ENCODE results near the gene TNNI3K. TPM values are rescaled to one million over a fixed set of nuclear protein-coding genes. Genes with fewer than 3 reads are reported as not detected.

TNNI3K gene
- total and polyA plus RNA-seq, 2 of the 8 experiments (the other 6 are each of a cell fraction or from before 2014, with no cell fraction given): 0.41 to 0.48 TPM

- Histone ChIP-seq H3K23ac (ENCODE audit: insufficient read length) (no peak overlapping the region), H2BK15ac (ENCODE audit: low read length) (no peak overlapping the region), H4K20me1 (replicated peaks in 1 of 2; ENCODE audit: control insufficient read depth in 1 of 2, insufficient read depth in 2 of 2, low read length in 2 of 2) (no peaks in the 10 kb centered on the region), H4K91ac (replicated peaks; ENCODE audit: insufficient read length, low read length) (no peak overlapping the region), H3K27ac (ENCODE audit: low read depth, low read length) (no peak overlapping the region), H3K79me2 (ENCODE audit: control insufficient read depth in 1 of 2, insufficient read depth in 2 of 2, low read length in 2 of 2) (no peaks in the 10 kb centered on the region), H3K23me2 (ENCODE audit: low read depth, low read length) (no peaks in the 10 kb centered on the region), H2AK5ac (ENCODE audit: low read depth, low read length) (no peak overlapping the region), H3K4me2 (ENCODE audit: insufficient read depth in 1 of 2, low read depth in 2 of 2, low read length in 2 of 2) (no peak overlapping the region), H2BK5ac (ENCODE audit: low read depth, low read length) (no peak overlapping the region), H2BK120ac (replicated peaks; ENCODE audit: low read depth, low read length) (no peak overlapping the region), H2BK20ac (ENCODE audit: low read length) (no peak overlapping the region), H3K56ac (replicated peaks; ENCODE audit: insufficient read length, low read depth, low read length) (no peak overlapping the region), H3K18ac (ENCODE audit: extremely low read depth, low read length) (no peak overlapping the region), H3K14ac (ENCODE audit: insufficient read length) (no peak overlapping the region), H2AFZ (ENCODE audit: low read length) (no peak overlapping the region), H4K5ac (ENCODE audit: insufficient read length, low read depth, low read length) (no peak overlapping the region), H3K79me1 (ENCODE audit: low read depth, low read length) (no peaks in the 10 kb centered on the region), H3K36me3 (ENCODE audit: control insufficient read depth in 2 of 4, insufficient read depth in 4 of 4, low read length in 3 of 4) (no peaks in the 10 kb centered on the region), H3K4ac (replicated peaks; ENCODE audit: insufficient read length, low read depth, low read length) (no peak overlapping the region), H3K27me3 (replicated peaks in 1 of 4; ENCODE audit: control insufficient read depth in 3 of 4, extremely low read depth in 1 of 4, insufficient read depth in 3 of 4, low read length in 3 of 4) (no peaks in the 10 kb centered on the region), H3K4me3 (ENCODE audit: extremely low read depth in 1 of 4, insufficient read depth in 2 of 4, low read depth in 3 of 4, low read length in 4 of 4) (no peak overlapping the region), H3K9ac (replicated peaks in 1 of 4; ENCODE audit: extremely low read depth in 1 of 4, low read depth in 3 of 4, low read length in 3 of 4) (no peak overlapping the region), H3K9me3 (ENCODE audit: insufficient read depth in 2 of 2, low read depth in 1 of 2, low read length in 1 of 2) (no peaks in the 10 kb centered on the region), H4K8ac (ENCODE audit: extremely low read depth, insufficient read depth, low read length) (no peak overlapping the region), H3K4me1 (replicated peaks in 1 of 4; ENCODE audit: control insufficient read depth in 3 of 4, insufficient read depth in 4 of 4, low read length in 3 of 4) (no peaks in the 10 kb centered on the region; a peak in 1 of 7 replicates), H2BK12ac (ENCODE audit: low read depth, low read length) (no peak overlapping the region)
- 93% methylated on average over 2 of the region's 2 CpGs; no CpG with 5 or more reads in 1 of the 2 experiments for WGBS, 2 experiments (ENCODE audit: extremely low coverage in 1 of 2, insufficient coverage in 1 of 2, insufficient read length in 1 of 2, insufficient replicate concordance in 2 of 2, low coverage in 1 of 2, low lambda C conversion rate in 2 of 2, missing lambda C conversion rate in 1 of 2)
- ChIA-PET POLR2A (ENCODE audit: partially characterized antibody) (no interaction called here), CTCF (ENCODE audit: partially characterized antibody) (interaction anchor here (0.6 to 0.7 kb wide), 2 partner anchors 128 to 621 kb away, joined by 3 read pairs; no protein-coding TSS in a partner anchor)
- TF ChIP-seq TAF7 (optimal IDR thresholded peaks at IDR 0.05; ENCODE audit: borderline replicate concordance, low read depth, low read length): no peak
- no peak for TF ChIP-seq SIRT6 (IDR thresholded peaks at IDR 0.05; ENCODE audit: low read length)
- TF ChIP-seq EP300 (IDR thresholded peaks at IDR 0.05; ENCODE audit: borderline replicate concordance in 1 of 2, low read depth in 2 of 2, low read length in 2 of 2): no peak
- TF ChIP-seq E2F6 (IDR thresholded peaks at IDR 0.05): no peak
- TF ChIP-seq RBBP5 (IDR thresholded peaks at IDR 0.05; ENCODE audit: borderline replicate concordance, low read depth, low read length): no peak
- TF ChIP-seq CEBPB (IDR thresholded peaks at IDR 0.05; ENCODE audit: low read depth, low read length): no peak
- no peak for TF ChIP-seq CBX8 (IDR thresholded peaks at IDR 0.05; ENCODE audit: borderline replicate concordance, low read depth, low read length)
- DNase-seq (ENCODE audit: low read depth in 1 of 2, low spot score in 2 of 2) (no peak), FAIRE-seq (no peak)
These were observed 105.5 kb downstream of the TNNI3K start for GRCh38 chr1:74340656-74341055.

All from H1 (cell line).